ENCODE results near the gene MST1.

Gene MST1

GRCh38 chr3:49654955-49655556, 34.2 kb downstream of the MST1 start:
- DNase-seq: no peak

- DNase-seq: no peak
Measured at GRCh38 chr3:49654176-49654825, 35.0 kb downstream of the MST1 start.

- no peak for DNase-seq
Measured at GRCh38 chr3:49653621-49654020, 35.7 kb downstream of the MST1 start.

GRCh38 chr3:49652903-49653415, 36.3 kb downstream of the MST1 start:
- DNase-seq: no peak

- DNase-seq: no peak
Measured at GRCh38 chr3:49652218-49652902, 36.9 kb downstream of the MST1 start.

GRCh38 chr3:49650637-49651036, 38.6 kb downstream of the MST1 start:
- no peak for DNase-seq

GRCh38 chr3:49650177-49650576, 39.1 kb downstream of the MST1 start:
- DNase-seq: no peak

- no peak for DNase-seq
Measured at GRCh38 chr3:49649576-49649975, 39.7 kb downstream of the MST1 start.

- DNase-seq: no peak
Measured at GRCh38 chr3:49648354-49649019, 40.8 kb downstream of the MST1 start.

- DNase-seq: no peak
Measured at GRCh38 chr3:49647741-49648140, 41.5 kb downstream of the MST1 start.

- no peak for DNase-seq
Measured at GRCh38 chr3:49646236-49646635, 43.0 kb downstream of the MST1 start.

- DNase-seq: no peak
Measured at GRCh38 chr3:49644684-49645083, 44.6 kb downstream of the MST1 start.

GRCh38 chr3:49642708-49643145, 46.5 kb downstream of the MST1 start:
- DNase-seq: no peak

GRCh38 chr3:49641921-49642707, 47.2 kb downstream of the MST1 start:
- no peak for DNase-seq

- no peak for DNase-seq
Measured at GRCh38 chr3:49641292-49641691, 48.0 kb downstream of the MST1 start.

GRCh38 chr3:49639551-49639950, 49.7 kb downstream of the MST1 start:
- DNase-seq: no peak

GRCh38 chr3:49638445-49638844, 50.8 kb downstream of the MST1 start:
- DNase-seq: no peak

GRCh38 chr3:49636883-49637609, 52.2 kb downstream of the MST1 start:
- DNase-seq: no peak

- no peak for DNase-seq
Measured at GRCh38 chr3:49634736-49635135, 54.5 kb downstream of the MST1 start.
